ENCODE measurements around the gene LTBP4.

LTBP4 gene

GRCh38 chr19:40662925-40663694, 61.9 kb downstream of the LTBP4 start (continued):
- TF ChIP-seq ZNF18 (tag by site-specific recombination; IDR thresholded peaks at IDR 0.05) (0 out of 2 replicates have a peak, but pooled peaks have one; percentile 33), ZNF24 (tag by site-specific recombination; IDR thresholded peaks at IDR 0.05) (peak; percentile 75), KLF8 (tag by site-specific recombination; IDR thresholded peaks at IDR 0.05) (peak; percentile 90), ZNF2 (tag by site-specific recombination; IDR thresholded peaks at IDR 0.05) (peak; percentile 98), ZNF830 (tag by site-specific recombination; IDR thresholded peaks at IDR 0.05; ENCODE audit: low read depth) (no peak), GLIS2 (tag by site-specific recombination; IDR thresholded peaks at IDR 0.05) (peak; percentile 100), ZBTB7A (tag by site-specific recombination; IDR thresholded peaks at IDR 0.05; ENCODE audit: low read depth) (peak; percentile 89; the same call in 1 of the 2 replicates), ZNF785 (tag by site-specific recombination; IDR thresholded peaks at IDR 0.05) (peak; percentile 96), ZNF555 (tag by site-specific recombination; conservative IDR thresholded peaks at IDR 0.05) (no peak), ZNF350 (tag by site-specific recombination; IDR thresholded peaks at IDR 0.05) (no peak), ZSCAN18 (tag by site-specific recombination; IDR thresholded peaks at IDR 0.05) (0 out of 2 replicates have a peak, but pooled peaks have one; percentile 24), ZNF791 (tag by site-specific recombination; IDR thresholded peaks at IDR 0.05) (no peak; the same call in 1 of the 2 replicates), PRDM10 (tag by site-specific recombination; IDR thresholded peaks at IDR 0.05) (peak; percentile 97), ZNF585B (tag by site-specific recombination; IDR thresholded peaks at IDR 0.05) (no peak), ZBTB26 (tag by site-specific recombination; optimal IDR thresholded peaks at IDR 0.05) (peak; percentile 99), ZFHX2 (tag by site-specific recombination; conservative IDR thresholded peaks at IDR 0.05) (peak; percentile 99), ZNF777 (tag by site-specific recombination; IDR thresholded peaks at IDR 0.05; ENCODE audit: borderline replicate concordance) (peak; percentile 78; the same call in 1 of the 2 replicates), ZNF561 (tag by site-specific recombination; IDR thresholded peaks at IDR 0.05; ENCODE audit: borderline replicate concordance) (peak; percentile 99), ZNF248 (tag by site-specific recombination; IDR thresholded peaks at IDR 0.05) (no peak), OSR2 (tag by site-specific recombination; IDR thresholded peaks at IDR 0.05) (0 out of 2 replicates have a peak, but pooled peaks have one; percentile 47), ZNF670 (tag by site-specific recombination; IDR thresholded peaks at IDR 0.05; ENCODE audit: low read depth) (no peak), ZBTB20 (tag by site-specific recombination; IDR thresholded peaks at IDR 0.05) (peak; percentile 90), ZNF112 (tag by site-specific recombination; IDR thresholded peaks at IDR 0.05) (no peak)
